ENCODE results near the gene RAD51AP2. TPM values are rescaled to one million over a fixed set of nuclear protein-coding genes. Genes with fewer than 3 reads are reported as not detected.

The RAD51AP2 gene
- total and polyA plus RNA-seq, 2 of the 8 experiments (the other 6 are each of a cell fraction or from before 2014, with no cell fraction given) = 0.02 to 0.20 TPM

DNA sequence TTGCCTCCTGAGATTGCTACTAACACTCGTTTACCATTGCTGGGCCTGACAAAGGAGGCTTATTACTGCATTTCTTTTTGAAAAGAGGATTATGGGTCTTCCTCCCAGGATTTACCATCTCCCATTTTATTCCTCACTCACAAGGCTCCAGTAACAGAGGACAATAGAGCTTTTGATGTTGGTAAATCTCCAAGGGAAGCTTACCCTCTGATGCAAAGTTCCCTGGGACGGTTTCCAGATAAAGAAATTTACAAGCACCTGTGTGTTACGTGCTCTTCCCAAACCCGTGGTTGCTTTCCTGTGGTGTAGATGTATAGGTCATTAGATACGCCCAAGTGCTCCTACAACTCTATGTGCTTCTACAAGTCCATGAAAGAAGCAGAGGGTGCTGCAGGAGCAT, 39.4 kb upstream of the RAD51AP2 start:
- Histone ChIP-seq H2BK12ac (ENCODE audit: low read depth, low read length) (no peak overlapping the region), H3K9ac (replicated peaks in 1 of 4; ENCODE audit: extremely low read depth in 1 of 4, low read depth in 3 of 4, low read length in 3 of 4) (no peak overlapping the region), H3K36me3 (ENCODE audit: control insufficient read depth in 2 of 4, insufficient read depth in 4 of 4, low read length in 3 of 4) (no peaks in the 10 kb centered on the region), H2BK5ac (ENCODE audit: low read depth, low read length) (0 out of 2 replicates have a peak overlapping the region, but pooled peaks have one; percentile 21), H3K27ac (ENCODE audit: low read depth, low read length) (peak overlapping the region; percentile 20; the same call in 1 of the 2 replicates), H2AK5ac (ENCODE audit: low read depth, low read length) (no peak overlapping the region), H3K4me2 (ENCODE audit: insufficient read depth in 1 of 2, low read depth in 2 of 2, low read length in 2 of 2) (peak overlapping the region; percentile 36; a peak in 3 of 4 replicates), H3K56ac (replicated peaks; ENCODE audit: insufficient read length, low read depth, low read length) (no peak overlapping the region), H4K8ac (ENCODE audit: extremely low read depth, insufficient read depth, low read length) (no peak overlapping the region), H3K79me2 (ENCODE audit: control insufficient read depth in 1 of 2, insufficient read depth in 2 of 2, low read length in 2 of 2) (peaks cover under 1 to 94% of the 10 kb centered on the region in 2 experiments; a peak in 3 of 4 replicates), H3K9me3 (ENCODE audit: insufficient read depth in 2 of 2, low read depth in 1 of 2, low read length in 1 of 2) (no peaks in the 10 kb centered on the region), H2AFZ (ENCODE audit: low read length) (no peak overlapping the region), H3K23me2 (ENCODE audit: low read depth, low read length) (no peaks in the 10 kb centered on the region), H3K4ac (replicated peaks; ENCODE audit: insufficient read length, low read depth, low read length) (no peak overlapping the region), H3K14ac (ENCODE audit: insufficient read length) (no peak overlapping the region), H3K4me1 (replicated peaks in 1 of 4; ENCODE audit: control insufficient read depth in 3 of 4, insufficient read depth in 4 of 4, low read length in 3 of 4) (peaks cover 4 to 17% (median 8%) of the 10 kb centered on the region in 4 experiments; a peak in 5 of 7 replicates), H3K79me1 (ENCODE audit: low read depth, low read length) (no peaks in the 10 kb centered on the region; the same call in 1 of the 2 replicates), H2BK20ac (ENCODE audit: low read length) (no peak overlapping the region), H2BK120ac (replicated peaks; ENCODE audit: low read depth, low read length) (no peak overlapping the region), H4K91ac (replicated peaks; ENCODE audit: insufficient read length, low read length) (no peak overlapping the region), H4K20me1 (replicated peaks in 1 of 2; ENCODE audit: control insufficient read depth in 1 of 2, insufficient read depth in 2 of 2, low read length in 2 of 2) (no peaks in the 10 kb centered on the region), H4K5ac (ENCODE audit: insufficient read length, low read depth, low read length) (no peak overlapping the region), H3K27me3 (replicated peaks in 1 of 4; ENCODE audit: control insufficient read depth in 3 of 4, extremely low read depth in 1 of 4, insufficient read depth in 3 of 4, low read length in 3 of 4) (no peaks in the 10 kb centered on the region), H3K23ac (ENCODE audit: insufficient read length) (no peak overlapping the region), H3K4me3 (ENCODE audit: extremely low read depth in 1 of 4, insufficient read depth in 2 of 4, low read depth in 3 of 4, low read length in 4 of 4) (peak overlapping the region in 1 of 4 experiments; percentile 7; a peak in 1 of 8 replicates), H2BK15ac (ENCODE audit: low read length) (no peak overlapping the region), H3K18ac (ENCODE audit: extremely low read depth, low read length) (no peak overlapping the region; the same call in 1 of the 2 replicates)
- DNase-seq (ENCODE audit: low read depth in 1 of 2, low spot score in 2 of 2) (no peak), FAIRE-seq (peak; percentile 36)
- 24% methylated on average over 5 of the region's 5 CpGs; no CpG with 5 or more reads in 1 of the 2 experiments for WGBS, 2 experiments (ENCODE audit: extremely low coverage in 1 of 2, insufficient coverage in 1 of 2, insufficient read length in 1 of 2, insufficient replicate concordance in 2 of 2, low coverage in 1 of 2, low lambda C conversion rate in 2 of 2, missing lambda C conversion rate in 1 of 2)
- ChIA-PET CTCF (ENCODE audit: partially characterized antibody) (interaction anchor here (1.5 to 1.7 kb wide), 3 partner anchors 14 to 17 kb away, joined by 3 to 8 read pairs (median 5); partner anchors contain the start of gene VSNL1), POLR2A (ENCODE audit: partially characterized antibody) (interaction anchor here (0.7 to 2.9 kb wide), 3 partner anchors 9 to 18 kb away, joined by 3 to 22 read pairs (median 6); partner anchors contain the start of gene VSNL1)
- no peak for TF ChIP-seq CTBP2 (IDR thresholded peaks at IDR 0.05; ENCODE audit: borderline replicate concordance, insufficient read depth, insufficient read length, low read length)
- no peak for TF ChIP-seq JUN (IDR thresholded peaks at IDR 0.05; ENCODE audit: low read depth, low read length)
- no peak for TF ChIP-seq TEAD4 (IDR thresholded peaks at IDR 0.05; ENCODE audit: low read depth, low read length)
- no peak for TF ChIP-seq CBX5 (IDR thresholded peaks at IDR 0.05; ENCODE audit: low read depth, low read length)
- no peak for TF ChIP-seq TBP (IDR thresholded peaks at IDR 0.05; ENCODE audit: low read depth, low read length)
- no peak for TF ChIP-seq SIRT6 (IDR thresholded peaks at IDR 0.05; ENCODE audit: low read length)
- no peak for TF ChIP-seq CHD1 (IDR thresholded peaks at IDR 0.05; ENCODE audit: low read depth, low read length)
- no peak for TF ChIP-seq MAFK (IDR thresholded peaks at IDR 0.05; ENCODE audit: low read depth, low read length)
- TF ChIP-seq CEBPB (IDR thresholded peaks at IDR 0.05; ENCODE audit: low read depth, low read length) = no peak
- TF ChIP-seq, protein P1, sequence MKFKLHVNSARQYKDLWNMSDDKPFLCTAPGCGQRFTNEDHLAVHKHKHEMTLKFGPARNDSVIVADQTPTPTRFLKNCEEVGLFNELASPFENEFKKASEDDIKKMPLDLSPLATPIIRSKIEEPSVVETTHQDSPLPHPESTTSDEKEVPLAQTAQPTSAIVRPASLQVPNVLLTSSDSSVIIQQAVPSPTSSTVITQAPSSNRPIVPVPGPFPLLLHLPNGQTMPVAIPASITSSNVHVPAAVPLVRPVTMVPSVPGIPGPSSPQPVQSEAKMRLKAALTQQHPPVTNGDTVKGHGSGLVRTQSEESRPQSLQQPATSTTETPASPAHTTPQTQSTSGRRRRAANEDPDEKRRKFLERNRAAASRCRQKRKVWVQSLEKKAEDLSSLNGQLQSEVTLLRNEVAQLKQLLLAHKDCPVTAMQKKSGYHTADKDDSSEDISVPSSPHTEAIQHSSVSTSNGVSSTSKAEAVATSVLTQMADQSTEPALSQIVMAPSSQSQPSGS (IDR thresholded peaks at IDR 0.05; ENCODE audit: low read length) = no peak
- TF ChIP-seq KDM1A (IDR thresholded peaks at IDR 0.05; ENCODE audit: borderline replicate concordance, low read length) = no peak

Data from H1 (cell line).